GM12873 (cell line): ENCODE data around the gene WDR41.

ENCODE experiments used
- TF ChIP-seq, protein P1 (sequence below): IDR thresholded peaks from 2 replicates; pipeline ENCODE4 v1.5.1; 2012; ENCODE audit warnings: low read depth, mild to moderate bottlenecking, moderate library complexity, low read length, control low read depth; ENCODE audit not compliant: insufficient read depth; ENCODE audit errors: missing control alignments

WDR41 gene

DNA sequence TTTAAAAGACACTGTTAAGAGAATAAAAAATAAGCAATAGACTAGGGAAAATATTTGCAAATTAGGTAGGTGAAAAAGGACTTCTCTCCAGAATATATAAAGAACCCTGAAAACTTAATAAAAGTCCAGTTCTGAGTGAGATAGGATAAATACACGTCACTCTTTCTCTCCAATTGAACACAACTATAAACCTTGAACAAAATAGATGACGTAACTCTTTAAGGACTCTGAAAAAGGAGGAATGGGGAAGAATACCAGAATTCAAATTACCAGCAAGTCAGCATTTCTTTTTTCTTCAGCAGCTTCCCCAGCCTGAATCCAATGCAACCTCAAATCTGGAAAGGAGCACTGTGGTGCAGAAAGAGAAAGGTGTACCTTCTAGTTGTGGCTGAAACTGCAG, 6.8 kb upstream of the WDR41 start:
- TF ChIP-seq, protein P1, sequence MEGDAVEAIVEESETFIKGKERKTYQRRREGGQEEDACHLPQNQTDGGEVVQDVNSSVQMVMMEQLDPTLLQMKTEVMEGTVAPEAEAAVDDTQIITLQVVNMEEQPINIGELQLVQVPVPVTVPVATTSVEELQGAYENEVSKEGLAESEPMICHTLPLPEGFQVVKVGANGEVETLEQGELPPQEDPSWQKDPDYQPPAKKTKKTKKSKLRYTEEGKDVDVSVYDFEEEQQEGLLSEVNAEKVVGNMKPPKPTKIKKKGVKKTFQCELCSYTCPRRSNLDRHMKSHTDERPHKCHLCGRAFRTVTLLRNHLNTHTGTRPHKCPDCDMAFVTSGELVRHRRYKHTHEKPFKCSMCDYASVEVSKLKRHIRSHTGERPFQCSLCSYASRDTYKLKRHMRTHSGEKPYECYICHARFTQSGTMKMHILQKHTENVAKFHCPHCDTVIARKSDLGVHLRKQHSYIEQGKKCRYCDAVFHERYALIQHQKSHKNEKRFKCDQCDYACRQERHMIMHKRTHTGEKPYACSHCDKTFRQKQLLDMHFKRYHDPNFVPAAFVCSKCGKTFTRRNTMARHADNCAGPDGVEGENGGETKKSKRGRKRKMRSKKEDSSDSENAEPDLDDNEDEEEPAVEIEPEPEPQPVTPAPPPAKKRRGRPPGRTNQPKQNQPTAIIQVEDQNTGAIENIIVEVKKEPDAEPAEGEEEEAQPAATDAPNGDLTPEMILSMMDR: no peak

DNA sequence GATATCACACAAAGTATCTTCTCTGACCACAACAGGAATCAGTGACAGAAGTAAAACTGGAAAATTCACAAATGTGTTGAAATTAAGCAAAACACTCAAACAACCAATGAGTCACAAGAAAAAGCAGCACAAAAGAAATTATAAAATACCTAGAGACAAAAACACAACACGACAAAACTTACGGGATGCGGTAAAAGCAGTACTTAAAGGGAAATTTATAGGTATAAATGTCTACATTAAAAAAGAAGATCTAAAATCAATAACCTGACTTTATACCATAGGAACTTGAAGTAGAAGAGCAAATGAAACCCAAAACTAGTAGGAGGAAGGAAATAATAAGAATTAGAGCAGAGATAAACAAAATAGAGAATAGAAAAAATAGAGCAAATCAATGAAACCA, 2.8 kb upstream of the WDR41 start:
- TF ChIP-seq, protein P1: no peak

DNA sequence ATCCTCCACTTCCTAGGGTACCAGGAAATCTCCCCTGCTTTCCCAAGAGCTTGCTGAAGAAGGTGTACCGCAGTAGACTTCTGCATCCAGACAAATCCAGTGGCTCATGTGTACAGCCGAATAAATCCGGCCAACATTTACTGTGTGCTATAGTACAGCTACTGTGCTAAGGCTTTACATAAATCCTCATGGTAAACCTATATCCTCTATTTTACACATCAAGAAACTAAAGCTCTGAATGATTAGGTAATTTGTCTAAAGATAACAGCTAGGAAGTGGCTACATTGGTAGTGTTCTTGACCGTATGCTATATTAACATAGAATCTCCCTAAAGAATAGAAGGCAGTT, 511 bp upstream of the WDR41 start:
- TF ChIP-seq, protein P1: no peak

DNA sequence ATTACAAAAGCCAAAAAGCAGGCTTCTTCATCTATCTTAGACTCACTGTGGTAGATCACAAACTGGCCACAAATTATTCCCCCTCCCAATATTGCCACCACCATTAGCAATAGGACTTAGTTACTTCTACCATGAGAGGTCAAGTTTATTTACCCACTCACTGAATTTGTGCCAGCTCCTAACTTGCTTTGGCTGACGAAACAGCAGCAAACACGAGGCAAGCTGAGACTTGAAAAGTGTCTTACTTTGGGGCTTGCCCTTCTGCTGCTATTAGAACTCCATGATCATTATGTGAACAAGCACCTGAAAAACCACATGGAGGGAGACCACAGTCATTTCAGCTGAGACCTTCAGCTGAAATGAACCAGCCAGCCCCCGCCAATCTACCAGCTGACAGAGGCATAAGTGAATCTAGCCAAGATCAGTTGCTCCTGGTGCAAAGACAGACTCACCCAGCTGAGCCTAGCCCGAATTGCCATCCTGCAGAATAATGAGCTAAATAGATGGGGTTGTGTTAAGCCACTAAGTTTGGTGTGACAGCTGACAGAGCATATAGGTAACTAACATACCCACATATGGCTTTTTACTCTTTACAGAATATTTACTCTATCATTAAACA, 5.7 kb downstream of the WDR41 start:
- TF ChIP-seq, protein P1: no peak

DNA sequence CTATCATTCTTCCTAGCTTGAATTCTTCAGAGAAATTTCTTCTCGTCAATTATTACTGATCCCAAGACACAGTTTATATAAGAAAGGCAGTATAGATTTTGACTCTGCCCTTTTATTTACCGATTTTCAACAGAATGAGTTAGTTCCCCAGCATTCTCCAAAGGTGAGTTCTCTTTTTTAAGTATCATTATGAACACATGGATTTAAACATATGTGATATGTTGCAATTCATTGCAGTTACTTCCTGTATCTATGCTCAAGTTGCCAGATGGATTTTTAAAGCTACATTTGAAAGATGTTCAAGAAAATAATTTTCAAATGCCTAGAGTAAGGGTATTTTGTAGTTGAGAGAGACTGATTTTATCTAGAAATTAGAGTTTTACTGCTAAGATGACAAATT, 8.4 kb downstream of the WDR41 start:
- TF ChIP-seq, protein P1: no peak

DNA sequence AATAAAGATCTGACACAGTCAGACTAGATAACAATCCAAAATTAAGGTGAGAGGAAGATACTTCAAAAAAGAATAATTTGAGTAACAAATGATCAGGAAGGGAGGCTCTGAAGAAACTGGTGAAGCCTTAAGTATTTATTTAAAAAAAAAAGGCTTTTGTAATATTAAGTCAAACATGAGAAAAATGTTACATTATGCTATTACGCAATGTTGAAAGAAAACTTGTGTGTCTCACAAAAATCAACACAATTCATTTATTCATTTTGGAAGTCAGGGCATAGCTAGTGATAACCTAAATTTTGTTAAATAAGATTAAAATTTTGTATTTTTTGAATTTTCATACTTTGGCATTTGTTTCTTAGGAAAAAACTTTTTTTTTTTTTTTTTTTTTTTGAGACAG, 28.2 kb downstream of the WDR41 start:
- TF ChIP-seq, protein P1: no peak

DNA sequence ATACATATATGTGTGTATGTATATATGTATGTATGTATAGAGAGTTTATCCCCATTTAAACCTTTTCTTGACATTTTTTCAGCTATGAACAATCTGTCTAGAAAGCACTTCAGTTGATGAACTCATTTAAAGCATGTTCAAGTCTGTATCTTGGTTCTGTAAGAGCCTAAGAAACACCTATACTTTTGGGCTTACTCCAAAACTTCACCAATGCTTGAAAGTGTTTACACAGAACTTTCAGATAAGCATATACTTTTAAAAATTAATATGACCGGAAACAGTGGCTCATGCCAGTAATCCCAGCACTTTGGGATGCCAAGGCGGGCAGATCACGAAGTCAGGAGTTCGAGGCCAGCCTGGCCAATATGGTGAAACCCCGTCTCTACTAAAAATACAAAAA, 30.8 kb downstream of the WDR41 start:
- TF ChIP-seq, protein P1: no peak
